Vein endothelial cell (primary cell): ENCODE measurements around the gene GMCL2. TPM values are rescaled to one million over a fixed set of nuclear protein-coding genes. Genes with fewer than 3 reads are reported as not detected.

Source experiments
- total RNA-seq: library from RNA; depleted of rRNA; stranded (reverse); fragments of >200 nt; gene quantifications from 2 replicates; pipeline ENCODE4 v1.2.3, GENCODE V29; 2012

GMCL2 gene, protein sequence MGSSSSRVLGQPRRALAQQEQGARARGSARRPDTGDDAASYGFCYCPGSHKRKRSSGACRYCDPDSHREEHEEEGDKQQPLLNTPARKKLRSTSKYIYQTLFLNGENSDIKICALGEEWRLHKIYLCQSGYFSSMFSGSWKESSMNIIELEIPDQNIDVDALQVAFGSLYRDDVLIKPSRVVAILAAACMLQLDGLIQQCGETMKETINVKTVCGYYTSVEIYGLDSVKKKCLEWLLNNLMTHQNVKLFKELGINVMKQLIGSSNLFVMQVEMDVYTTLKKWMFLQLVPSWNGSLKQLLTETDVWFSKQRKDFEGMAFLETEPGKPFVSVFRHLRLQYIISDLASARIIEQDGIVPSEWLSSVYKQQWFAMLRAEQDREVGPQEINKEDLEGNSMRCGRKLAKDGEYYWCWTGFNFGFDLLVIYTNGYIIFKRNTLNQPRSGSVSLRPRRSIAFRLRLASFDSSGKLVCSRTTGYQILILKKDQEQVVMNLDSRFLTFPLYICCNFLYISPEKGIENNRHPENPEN
- total RNA-seq = under 0.01 TPM in 1 of 2 replicates, not detected in the other

DNA sequence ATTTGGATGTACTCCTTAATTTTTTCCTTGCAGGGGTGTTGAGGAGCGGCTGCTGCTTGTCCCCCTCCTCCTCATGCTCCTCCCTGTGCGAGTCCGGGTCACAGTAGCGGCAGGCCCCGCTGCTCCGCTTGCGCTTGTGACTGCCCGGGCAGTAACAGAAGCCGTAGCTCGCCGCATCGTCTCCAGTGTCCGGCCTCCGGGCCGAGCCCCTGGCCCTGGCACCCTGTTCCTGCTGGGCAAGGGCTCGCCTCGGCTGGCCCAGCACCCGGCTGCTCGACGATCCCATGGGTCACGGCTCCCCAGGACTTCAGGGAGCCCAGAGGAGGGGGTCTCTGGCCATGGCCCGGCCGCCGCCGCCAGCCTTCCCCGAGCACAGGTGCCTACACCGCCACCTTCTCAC, at the start of gene GMCL2:
TSS of gene GMCL2 (minus strand) at position 358 of the 400 bp plus-strand sequence. CDS start at position 286, 72 bp downstream.

DNA sequence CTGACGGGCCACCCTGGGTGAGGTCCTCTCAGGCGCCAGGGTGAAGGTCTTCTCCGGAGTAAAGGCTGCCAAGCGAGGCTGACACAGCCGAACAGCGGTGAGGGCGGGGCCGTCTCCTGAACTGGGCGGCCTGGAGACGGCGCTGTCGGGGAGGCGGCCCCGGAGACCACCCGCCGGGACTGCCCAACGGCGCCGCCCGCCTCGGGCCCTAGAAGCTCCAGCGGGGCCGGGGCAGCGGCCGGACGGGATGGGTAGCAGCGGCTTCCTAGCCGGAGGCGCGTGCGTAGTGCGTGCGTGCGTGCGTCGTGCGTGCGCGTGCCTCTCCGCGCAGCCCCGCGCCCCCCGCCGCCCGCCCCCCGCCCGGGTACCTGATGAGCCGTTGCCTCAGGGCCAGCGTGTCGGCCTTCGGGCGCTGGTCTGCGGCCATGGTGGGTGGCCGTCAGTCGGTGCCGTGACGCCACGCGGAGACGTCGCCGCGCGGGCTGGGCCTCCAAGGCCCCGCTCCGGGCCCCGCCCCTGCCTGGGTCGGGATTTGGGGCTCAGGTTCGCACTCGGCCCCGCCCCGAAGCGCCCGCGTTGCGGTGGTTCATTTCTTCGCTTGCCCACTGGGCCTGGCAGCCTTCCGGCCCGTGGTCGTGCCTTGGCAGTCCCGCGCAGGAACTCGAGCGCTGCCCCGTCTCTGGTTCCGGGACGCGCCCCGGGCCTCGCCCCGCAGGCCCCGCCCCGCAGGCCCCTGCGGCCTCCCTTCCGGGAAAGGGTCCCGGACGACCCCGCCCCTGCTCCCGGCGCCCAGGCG, 45.2 kb upstream of the GMCL2 start, which contains the start of gene PHYKPL:
TSS of gene PHYKPL (minus strand) at position 679 of the 796 bp plus-strand sequence. CDS start at position 427, 252 bp downstream.

DNA sequence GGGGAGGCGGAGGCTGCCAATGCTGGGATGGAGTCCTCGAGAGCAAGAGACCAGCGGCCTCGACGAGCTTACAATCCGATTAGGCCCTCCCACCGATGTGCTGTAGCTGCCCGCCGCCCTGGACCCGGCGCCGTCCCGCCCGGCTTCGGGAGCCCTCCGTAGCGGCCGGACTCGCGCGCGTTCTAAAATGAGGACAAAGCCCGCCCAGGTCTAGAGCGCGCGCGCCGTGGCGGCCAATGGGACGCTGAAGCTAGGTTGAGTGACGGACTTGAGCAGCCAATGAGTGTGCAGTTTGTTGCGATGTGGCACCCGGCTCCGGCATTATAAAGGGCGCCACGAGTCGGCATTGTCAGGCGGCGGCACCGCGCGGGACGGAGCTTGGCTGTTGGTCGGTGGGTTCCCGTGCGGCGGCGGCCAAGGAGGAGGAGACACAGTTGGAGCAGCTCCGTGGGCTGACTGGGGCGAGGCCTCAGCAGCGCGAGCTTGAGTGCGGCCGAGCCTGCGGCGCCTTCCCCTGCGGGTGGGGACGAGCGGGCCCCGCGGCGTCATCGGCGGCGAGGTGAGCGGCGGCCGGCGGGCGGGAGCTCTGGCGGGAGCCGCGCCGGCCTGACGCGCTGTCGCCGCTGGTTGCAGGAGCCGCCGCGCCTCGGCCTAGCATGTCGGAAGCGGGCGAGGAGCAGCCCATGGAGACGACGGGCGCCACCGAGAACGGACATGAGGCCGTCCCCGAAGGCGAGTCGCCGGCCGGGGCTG, 17.2 kb upstream of the GMCL2 start, which contains the start of gene HNRNPAB:
TSS of gene HNRNPAB (plus strand) at position 352 of the 753 bp plus-strand sequence. CDS start at position 657, 305 bp downstream.

DNA sequence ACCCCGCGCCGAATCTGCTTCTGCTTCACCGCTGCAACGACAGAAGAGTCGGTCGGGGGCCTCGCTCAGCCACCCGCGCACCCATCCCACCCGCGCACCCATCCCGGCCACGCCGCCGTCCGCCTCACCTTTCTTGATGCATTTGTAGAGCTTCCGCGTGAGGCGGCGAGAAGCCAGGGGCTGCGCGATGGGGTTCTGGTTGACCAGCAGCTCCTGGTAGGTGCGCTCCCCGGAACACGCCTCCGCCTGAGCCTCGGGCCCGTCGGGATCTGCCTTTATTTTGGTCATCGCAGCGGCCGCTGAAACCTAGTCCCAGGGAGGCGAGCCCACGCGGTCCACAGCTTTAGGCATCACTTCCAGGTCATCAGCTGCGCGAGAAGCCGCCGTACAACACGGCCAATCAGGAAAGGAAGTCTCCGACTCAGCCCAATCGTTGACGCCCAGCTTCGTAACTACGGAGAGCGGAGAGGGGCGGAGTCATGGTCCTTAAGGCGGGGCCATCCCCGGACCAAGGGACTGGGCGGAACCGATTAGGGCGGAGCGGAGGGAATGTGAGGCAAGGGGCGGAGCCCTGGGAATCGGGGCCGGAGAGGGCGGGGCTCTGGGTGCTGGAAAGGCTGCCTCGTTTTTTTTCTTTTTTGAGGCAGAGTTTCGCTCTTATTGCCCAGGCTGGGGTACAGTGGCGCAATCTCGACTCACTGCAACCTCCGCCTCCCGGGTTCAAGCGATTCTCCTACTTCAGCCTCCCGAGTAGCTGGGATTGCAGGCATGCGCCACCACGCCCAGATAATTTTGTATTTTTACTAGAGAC, 33.4 kb downstream of the GMCL2 start, which contains the start of gene NHP2:
TSS of gene NHP2 (minus strand) at position 356 of the 811 bp plus-strand sequence. CDS start at position 288, 68 bp downstream.

Other genes with a start within 250 kb of the GMCL2 start
- not detected in 2 replicates for gene PROP1, start 191.1 kb downstream of the GMCL2 start, total RNA-seq
- gene N4BP3, start 73.8 kb downstream of the GMCL2 start, total RNA-seq = 37.9 and 44.2 TPM in 2 replicates
- gene RMND5B, start 56.4 kb downstream of the GMCL2 start, total RNA-seq = 28.8 and 34.6 TPM in 2 replicates
- gene NHP2, start 33.5 kb downstream of the GMCL2 start, total RNA-seq = 179 and 204 TPM in 2 replicates
- gene HNRNPAB, start 17.2 kb upstream of the GMCL2 start, total RNA-seq = 124 and 141 TPM in 2 replicates
- gene PHYKPL, start 45.4 kb upstream of the GMCL2 start, total RNA-seq = 34.5 and 40.5 TPM in 2 replicates